Endothelial cell of umbilical vein (primary cell): ENCODE data around the gene MAP4K4. TPM values are rescaled to one million over a fixed set of nuclear protein-coding genes. Genes with fewer than 3 reads are reported as not detected.

Source experiments
- BruUV-seq: library from RNA; stranded (reverse); fragments of 400-500 nt; replicated peaks from 2 replicates; lab custom pipeline; 2021; lab: Mats Ljungman, UMichigan
- CTCF ChIA-PET: fragments of 300-600, 350-600 bp; sonication (Branson Sonifier 250); formaldehyde crosslinking; loops from one replicate; lab custom pipeline; 2021; ENCODE audit warnings: antibody characterized with exemption, inconsistent platforms; lab: Charles Lee
- POLR2A ChIA-PET: fragments of 300-600, 350-600 bp; sonication (Branson Sonifier 250); formaldehyde crosslinking; loops from one replicate; lab custom pipeline; 2021; ENCODE audit warnings: antibody characterized with exemption, inconsistent platforms; lab: Charles Lee
- DNase-seq: peaks from one replicate; pipeline ENCODE4 v3.0.0-alpha.2; 2011; ENCODE audit warnings: low read depth, low spot score
- FAIRE-seq: peaks from 2 replicates; lab custom pipeline; 2011; peaks lifted over from hg19 to GRCh38; lab: Jason Lieb, UNC
- H2AFZ ChIP-seq: 2 replicates; pipeline ENCODE4 v1.6.0; 2012; ENCODE audit warnings: low read depth, low read length, control low read depth, inconsistent platforms
- H3K27ac ChIP-seq: 2 replicates; pipeline ENCODE4 v1.5.1; 2011; ENCODE audit warnings: low read depth, mild to moderate bottlenecking, control low read depth, low read length, moderate library complexity; ENCODE audit not compliant: insufficient read depth
- H3K27me3 ChIP-seq, 2 experiments: 2 replicates each; pipeline versions ENCODE4 v1.6.0 to v1.6.1; 2011; ENCODE audit warnings: low read length in 2 of 2, mixed read lengths in 1 of 2; ENCODE audit not compliant: control insufficient read depth in 2 of 2, insufficient read depth in 2 of 2
- H3K36me3 ChIP-seq, 2 experiments: 2 replicates in 1 of 2; 3 replicates in 1 of 2; pipeline ENCODE4 v1.5.1; 2011; ENCODE audit warnings: low read length in 2 of 2, mild to moderate bottlenecking in 1 of 2, moderate library complexity in 1 of 2; ENCODE audit not compliant: control insufficient read depth in 2 of 2, insufficient read depth in 2 of 2; ENCODE audit errors: extremely low read depth in 1 of 2
- H3K4me1 ChIP-seq: 3 replicates; pipeline ENCODE4 v1.5.1; 2011; ENCODE audit warnings: mild to moderate bottlenecking, low read length; ENCODE audit not compliant: control insufficient read depth, insufficient read depth; ENCODE audit errors: extremely low read depth
- H3K4me2 ChIP-seq: 2 replicates; pipeline ENCODE4 v1.6.1; 2011; ENCODE audit warnings: low read length, control low read depth, mixed read lengths; ENCODE audit not compliant: insufficient read depth
- H3K4me3 ChIP-seq, 3 experiments: fragments of 200-600 bp in 1 of 3; sonication (generic), shearing (Covaris generic) in 1 of 3; replicated peaks in 1 of 3; 2 replicates each; pipeline ENCODE4 v1.5.1; 2011 to 2016; ENCODE audit warnings: control low read depth in 3 of 3, low read length in 3 of 3, mild to moderate bottlenecking in 2 of 3, inconsistent platforms in 1 of 3, low read depth in 1 of 3, moderate library complexity in 1 of 3; ENCODE audit not compliant: insufficient read depth in 1 of 3
- H3K79me2 ChIP-seq: 2 replicates; pipeline ENCODE4 v1.6.0; 2012; ENCODE audit warnings: low read length, inconsistent platforms; ENCODE audit not compliant: control insufficient read depth, insufficient read depth
- H3K9ac ChIP-seq: replicated peaks from 2 replicates; pipeline ENCODE3; 2011; ENCODE audit warnings: low read length, control low read depth; ENCODE audit not compliant: insufficient read depth; ENCODE audit errors: extremely low read depth
- H3K9me1 ChIP-seq: replicated peaks from 3 replicates; pipeline ENCODE4 v1.6.0; 2011; ENCODE audit warnings: mild to moderate bottlenecking, low read length; ENCODE audit not compliant: control insufficient read depth, insufficient read depth; ENCODE audit errors: extremely low read depth
- H3K9me3 ChIP-seq: replicated peaks from 2 replicates; pipeline ENCODE4 v1.5.1; 2012; ENCODE audit warnings: low read length, inconsistent platforms; ENCODE audit not compliant: control insufficient read depth, insufficient read depth
- H4K20me1 ChIP-seq: replicated peaks from 2 replicates; pipeline ENCODE3; 2011; ENCODE audit warnings: mild to moderate bottlenecking, low read length; ENCODE audit not compliant: control insufficient read depth, insufficient read depth; ENCODE audit errors: extremely low read depth
- EZH2 ChIP-seq: IDR thresholded peaks from 2 replicates; pipeline ENCODE4 v1.6.1; 2012; ENCODE audit warnings: borderline replicate concordance, low read depth, mild to moderate bottlenecking, moderate library complexity, low read length, inconsistent platforms; ENCODE audit not compliant: severe bottlenecking
- FOS ChIP-seq: IDR thresholded peaks from 2 replicates; pipeline ENCODE4 v1.6.1; 2011; ENCODE audit warnings: mild to moderate bottlenecking, low read length, moderate library complexity, borderline replicate concordance; ENCODE audit not compliant: insufficient read depth
- GATA2 ChIP-seq: IDR thresholded peaks from 2 replicates; pipeline ENCODE4 v1.7.0; 2011; ENCODE audit warnings: low read depth, mild to moderate bottlenecking, moderate library complexity, mixed read lengths, low read length; ENCODE audit not compliant: insufficient read length, insufficient read depth
- JUN ChIP-seq: IDR thresholded peaks from 2 replicates; pipeline ENCODE4 v1.6.1; 2011; ENCODE audit warnings: borderline replicate concordance, low read depth; ENCODE audit not compliant: insufficient read length, insufficient read depth
- MYC ChIP-seq: IDR thresholded peaks from one replicate; pipeline ENCODE4 v1.6.1; 2011; ENCODE audit warnings: mild to moderate bottlenecking, low read depth, low read length
- POLR2A ChIP-seq: IDR thresholded peaks from 2 replicates; pipeline ENCODE4 v1.6.1; 2012; ENCODE audit warnings: low read depth, mild to moderate bottlenecking, control low read depth, low read length
- POLR2AphosphoS5 ChIP-seq: IDR thresholded peaks from 2 replicates; pipeline ENCODE4 v1.6.1; 2012; ENCODE audit warnings: low read depth, mild to moderate bottlenecking, control low read depth, low read length, moderate library complexity; ENCODE audit not compliant: insufficient read depth
- dilution Hi-C: fragments of 300-500 bp; cut with MboI; formaldehyde crosslinking; loops from one replicate; pipeline ENCODE4 v1.15.0; 2019; ENCODE audit warnings: low sequenced_read_pairs; ENCODE audit not compliant: extremely low pct_ligation_motif_present
- intact Hi-C: fragments of 100-400 bp; cut with micrococcal nuclease; formaldehyde crosslinking; loops from one replicate; pipeline ENCODE4 v1.10.0; 2022
- polyA plus RNA-seq, 4 experiments: library from polyadenylated mRNA; depleted of rRNA in 3 of 4; stranded (reverse) in 3 of 4; unstranded in 1 of 4; fragments of >200 nt; gene quantifications; 2 replicates each; pipeline versions ENCODE4 v1.2.1 to v1.2.3, GENCODE V29; 2011 to 2012; ENCODE audit warnings: missing spikeins in 1 of 4
- total RNA-seq: library from RNA; stranded (reverse); gene quantifications from 2 replicates; pipeline ENCODE4 v1.2.3, GENCODE V29; 2021
- TF ChIP-seq, protein P1 (sequence below): IDR thresholded peaks from 2 replicates; pipeline ENCODE4 v1.6.1; 2011; ENCODE audit not compliant: insufficient read depth, insufficient read length
- TF ChIP-seq, protein P2 (sequence below), 2 donors: IDR thresholded peaks; 1 replicate in 1 of 2; 2 replicates in 1 of 2; pipeline ENCODE4 v1.5.1; 2011; ENCODE audit warnings: low read length in 2 of 2, mild to moderate bottlenecking in 2 of 2, moderate library complexity in 2 of 2, control low read depth in 1 of 2, inconsistent platforms in 1 of 2, low read depth in 1 of 2; ENCODE audit not compliant: insufficient read depth in 1 of 2; ENCODE audit errors: extremely low read depth in 1 of 2

MAP4K4 gene
- total and polyA plus RNA-seq, 2 donors (not counting 3 experiments of a cell fraction or from before 2014, with no cell fraction given), result 79.4 to 269 TPM

DNA sequence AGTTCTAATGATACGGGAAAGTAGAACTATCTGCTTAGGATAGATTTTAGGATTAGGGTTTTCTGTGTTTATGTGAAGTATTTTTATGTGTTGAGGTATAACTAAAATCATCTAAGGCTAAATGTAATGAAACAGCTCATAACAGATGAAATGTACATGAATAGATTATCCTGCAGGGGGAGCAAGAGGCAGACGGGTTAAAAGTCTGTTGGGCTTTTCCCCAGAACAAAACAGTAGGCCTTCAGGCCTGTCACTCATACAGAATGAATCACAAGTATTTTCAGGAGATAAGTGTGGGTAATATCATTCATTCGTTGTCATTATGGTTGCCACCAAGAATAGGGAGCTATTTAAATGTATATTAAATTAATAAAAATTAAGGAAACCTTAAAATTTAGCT, 186.4 kb downstream of the MAP4K4 start:
- H2AFZ ChIP-seq, result no peak overlapping the region
- dilution Hi-C loops (no loop called here), intact Hi-C loops (loop anchor here (2.0 to 5.0 kb wide), 4 partner anchors 185 to 565 kb away; no protein-coding TSS in a partner anchor)
- no peaks in the 10 kb centered on the region for H3K27me3 ChIP-seq
- no peak overlapping the region for H3K27ac ChIP-seq
- H3K79me2 ChIP-seq, result peaks cover 41% of the 10 kb centered on the region
- no peak overlapping the region for H3K4me3 ChIP-seq
- H3K4me1 ChIP-seq, result peaks cover 22% of the 10 kb centered on the region
- DNase-seq (peak; percentile 54), FAIRE-seq (no peak)
- H3K9ac ChIP-seq, result no peak overlapping the region
- TF ChIP-seq, protein P1, sequence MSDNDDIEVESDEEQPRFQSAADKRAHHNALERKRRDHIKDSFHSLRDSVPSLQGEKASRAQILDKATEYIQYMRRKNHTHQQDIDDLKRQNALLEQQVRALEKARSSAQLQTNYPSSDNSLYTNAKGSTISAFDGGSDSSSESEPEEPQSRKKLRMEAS, result no peak
- TF ChIP-seq, protein P2, sequence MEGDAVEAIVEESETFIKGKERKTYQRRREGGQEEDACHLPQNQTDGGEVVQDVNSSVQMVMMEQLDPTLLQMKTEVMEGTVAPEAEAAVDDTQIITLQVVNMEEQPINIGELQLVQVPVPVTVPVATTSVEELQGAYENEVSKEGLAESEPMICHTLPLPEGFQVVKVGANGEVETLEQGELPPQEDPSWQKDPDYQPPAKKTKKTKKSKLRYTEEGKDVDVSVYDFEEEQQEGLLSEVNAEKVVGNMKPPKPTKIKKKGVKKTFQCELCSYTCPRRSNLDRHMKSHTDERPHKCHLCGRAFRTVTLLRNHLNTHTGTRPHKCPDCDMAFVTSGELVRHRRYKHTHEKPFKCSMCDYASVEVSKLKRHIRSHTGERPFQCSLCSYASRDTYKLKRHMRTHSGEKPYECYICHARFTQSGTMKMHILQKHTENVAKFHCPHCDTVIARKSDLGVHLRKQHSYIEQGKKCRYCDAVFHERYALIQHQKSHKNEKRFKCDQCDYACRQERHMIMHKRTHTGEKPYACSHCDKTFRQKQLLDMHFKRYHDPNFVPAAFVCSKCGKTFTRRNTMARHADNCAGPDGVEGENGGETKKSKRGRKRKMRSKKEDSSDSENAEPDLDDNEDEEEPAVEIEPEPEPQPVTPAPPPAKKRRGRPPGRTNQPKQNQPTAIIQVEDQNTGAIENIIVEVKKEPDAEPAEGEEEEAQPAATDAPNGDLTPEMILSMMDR (IDR thresholded peaks at IDR 0.05; ENCODE audit: extremely low read depth in 1 of 2, insufficient read depth in 1 of 2, low read depth in 1 of 2, low read length in 2 of 2), result peak; percentile 33 to 53
- H3K4me2 ChIP-seq, result no peak overlapping the region
- no peaks in the 10 kb centered on the region for H3K9me3 ChIP-seq
- CTCF ChIA-PET, result interaction anchor here (0.6 to 4.0 kb wide), 37 partner anchors 9 to 578 kb away, joined by 3 to 75 read pairs (median 5); no protein-coding TSS in a partner anchor
- H3K9me1 ChIP-seq, result peaks cover 2% of the 10 kb centered on the region
- peaks cover 10 to 30% of the 10 kb centered on the region in 2 experiments for H3K36me3 ChIP-seq
- H4K20me1 ChIP-seq, result peaks cover 12% of the 10 kb centered on the region
- POLR2A ChIA-PET, result no interaction called here
- no TSS peak for BruUV-seq

DNA sequence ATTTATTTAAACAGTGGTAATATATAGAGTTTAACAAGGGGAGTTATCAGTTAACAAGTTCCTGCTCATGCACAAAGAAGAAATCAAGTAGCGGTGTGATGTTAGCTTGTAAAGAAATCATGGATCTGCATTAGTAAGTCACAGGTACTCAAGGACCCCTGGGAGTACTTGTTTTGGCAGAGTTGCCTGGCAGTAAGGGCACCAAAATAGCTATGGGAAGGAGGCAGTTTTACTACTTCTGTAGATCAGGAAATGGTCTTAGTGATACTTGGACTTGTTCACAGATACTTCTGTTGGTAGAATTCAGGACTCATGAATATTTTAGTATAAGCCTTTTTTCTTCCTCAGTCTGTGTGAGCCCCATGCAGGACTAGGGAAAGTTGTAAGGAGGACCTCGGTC, 186.9 kb downstream of the MAP4K4 start:
- no peak for FAIRE-seq
- H3K4me2 ChIP-seq, result no peak overlapping the region

More for the DNA sequence above, 186.9 kb downstream of the MAP4K4 start:
- ChIA-PET CTCF (interaction anchor here (1.0 to 4.0 kb wide), 25 partner anchors 9 to 577 kb away, joined by 3 to 75 read pairs (median 6); no protein-coding TSS in a partner anchor), POLR2A (no interaction called here)
- Histone ChIP-seq H2AFZ (no peak overlapping the region), H3K4me1 (peaks cover 22% of the 10 kb centered on the region), H4K20me1 (peaks cover 12% of the 10 kb centered on the region), H3K27ac (no peak overlapping the region), H3K9me1 (peaks cover 2% of the 10 kb centered on the region), H3K9ac (no peak overlapping the region), H3K9me3 (no peaks in the 10 kb centered on the region), H3K79me2 (peaks cover 40% of the 10 kb centered on the region), H3K4me3 (no peak overlapping the region), H3K27me3 (no peaks in the 10 kb centered on the region), H3K36me3 (peaks cover 13 to 31% of the 10 kb centered on the region in 2 experiments)
- intact Hi-C loops (loop anchor here (5.0 kb wide), 2 partner anchors 358 to 542 kb away; no protein-coding TSS in a partner anchor), dilution Hi-C loops (no loop called here)
- BruUV-seq, result no TSS peak
- TF ChIP-seq POLR2AphosphoS5 (no peak), JUN (no peak), MYC (no peak), FOS (no peak), EZH2 (no peak), GATA2 (no peak), POLR2A (no peak)
- TF ChIP-seq, protein P2 (IDR thresholded peaks at IDR 0.05; ENCODE audit: extremely low read depth in 1 of 2, insufficient read depth in 1 of 2, low read depth in 1 of 2, low read length in 2 of 2), result no peak
- TF ChIP-seq, protein P1, result no peak
- no peak for DNase-seq
